ENCODE data around the gene LYL1. TPM values are rescaled to one million over a fixed set of nuclear protein-coding genes. Genes with fewer than 3 reads are reported as not detected.
A peak's percentile ranks its signal among the peaks of the same experiment; 100 is the strongest.

LYL1 gene
- total and polyA plus RNA-seq, 2 of the 13 experiments (the other 11 are each of a cell fraction or from before 2014, with no cell fraction given) = 0.75 to 0.92 TPM

- POLR2A ChIA-PET = interaction anchor here (1.2 to 2.7 kb wide), 8 partner anchors 8 to 182 kb away, joined by 3 to 13 read pairs (median 8); partner anchors contain the start of genes IER2, NACC1, RAD23A and STX10
- FAIRE-seq = no peak
- Histone ChIP-seq H3K36me3 (replicated peaks in 1 of 2; ENCODE audit: control insufficient read depth in 1 of 2, insufficient read depth in 2 of 2, low read length in 2 of 2) (peaks cover 4 to 29% of the 10 kb centered on the region in 2 experiments; a peak in 4 of 5 replicates), H3K79me2 (ENCODE audit: insufficient read depth, low read length) (peaks cover 67% of the 10 kb centered on the region), H4K20me1 (ENCODE audit: insufficient read depth, low read length) (peaks cover 4% of the 10 kb centered on the region), H2AFZ (ENCODE audit: low read length) (no peak overlapping the region), H3K27ac (ENCODE audit: extremely low read length, insufficient read depth, low read length) (peak overlapping the region; percentile 96), H3K9ac (ENCODE audit: insufficient read depth, low read depth, low read length) (peak overlapping the region; percentile 77), H3K4me1 (ENCODE audit: insufficient read depth, low read length) (peaks cover 38% of the 10 kb centered on the region), H3K4me2 (ENCODE audit: low read depth, low read length) (peak overlapping the region; percentile 69), H3K9me3 (ENCODE audit: low read length) (no peaks in the 10 kb centered on the region), H3K4me3 (replicated peaks in 1 of 3; ENCODE audit: insufficient read depth in 1 of 3, low read depth in 2 of 3, low read length in 3 of 3) (0 out of 6 replicates have a peak overlapping the region, but pooled peaks of 1 of the 3 experiments have one; percentile 3), H3K27me3 (ENCODE audit: control insufficient read depth in 1 of 2, insufficient read depth in 2 of 2, low read length in 2 of 2) (no peaks in the 10 kb centered on the region)
- BruUV-seq (replicated peaks) = no TSS peak
- in situ Hi-C loops (cut with HindIII; ENCODE audit: extremely low pct_ligation_motif_present, low pct_unique_long_range_greater_than_20kb) = no loop called here
- intact Hi-C loops (cut with micrococcal nuclease; ENCODE audit: unreplicated experiment) = no loop called here
- WGBS (ENCODE audit: low lambda C conversion rate) = 77% methylated on average over 4 of the region's 6 CpGs
- peak; percentile 22 for ATAC-seq
- TF ChIP-seq DNMT1 (CRISPR knock-in tag; IDR thresholded peaks at IDR 0.05) (0 out of 2 replicates have a peak, but pooled peaks have one; percentile 11), ZNF788 (CRISPR knock-in tag; IDR thresholded peaks at IDR 0.05; ENCODE audit: borderline replicate concordance) (no peak), KAT7 (CRISPR knock-in tag; IDR thresholded peaks at IDR 0.05; ENCODE audit: borderline replicate concordance) (0 out of 2 replicates have a peak, but pooled peaks have one; percentile 6)
- CTCF ChIA-PET (ENCODE audit: low intra/inter-chr PET ratio, low total read pairs) = no interaction called here
- no peak for DNase-seq (ENCODE audit: low spot score)
Measured at GRCh38 chr19:13127811-13128575, 25.3 kb upstream of the LYL1 start.

GRCh38 chr19:13127051-13127450 is 24.4 kb upstream of the LYL1 start:
- Histone ChIP-seq H3K4me3 (replicated peaks in 1 of 3; ENCODE audit: insufficient read depth in 1 of 3, low read depth in 2 of 3, low read length in 3 of 3) (no peak overlapping the region), H3K36me3 (replicated peaks in 1 of 2; ENCODE audit: control insufficient read depth in 1 of 2, insufficient read depth in 2 of 2, low read length in 2 of 2) (peaks cover 5 to 26% of the 10 kb centered on the region in 2 experiments; a peak in 4 of 5 replicates), H3K9ac (ENCODE audit: insufficient read depth, low read depth, low read length) (no peak overlapping the region), H2AFZ (ENCODE audit: low read length) (no peak overlapping the region), H3K79me2 (ENCODE audit: insufficient read depth, low read length) (peaks cover 69% of the 10 kb centered on the region), H3K4me2 (ENCODE audit: low read depth, low read length) (no peak overlapping the region), H3K4me1 (ENCODE audit: insufficient read depth, low read length) (peaks cover 40% of the 10 kb centered on the region), H4K20me1 (ENCODE audit: insufficient read depth, low read length) (peaks cover 4% of the 10 kb centered on the region), H3K27ac (ENCODE audit: extremely low read length, insufficient read depth, low read length) (peak overlapping the region; percentile 32), H3K27me3 (ENCODE audit: control insufficient read depth in 1 of 2, insufficient read depth in 2 of 2, low read length in 2 of 2) (no peaks in the 10 kb centered on the region), H3K9me3 (ENCODE audit: low read length) (no peaks in the 10 kb centered on the region)
- no TSS peak for BruUV-seq (replicated peaks)
- in situ Hi-C loops (cut with HindIII; ENCODE audit: extremely low pct_ligation_motif_present, low pct_unique_long_range_greater_than_20kb) = no loop called here
- 94% methylated on average over 9 of the region's 9 CpGs for WGBS (ENCODE audit: low lambda C conversion rate)
- FAIRE-seq (no peak), DNase-seq (ENCODE audit: low spot score) (no peak), ATAC-seq (no peak)
- ChIA-PET CTCF (ENCODE audit: low intra/inter-chr PET ratio, low total read pairs) (no interaction called here), POLR2A (interaction anchor here (2.2 to 2.7 kb wide), 2 partner anchors 23 to 25 kb away, joined by 10 to 13 read pairs; partner anchors contain the start of genes IER2 and STX10)
- intact Hi-C loops (cut with micrococcal nuclease; ENCODE audit: unreplicated experiment) = no loop called here
- TF ChIP-seq NKX3-1 (CRISPR knock-in tag; IDR thresholded peaks at IDR 0.05) (no peak), MBNL3 (CRISPR knock-in tag; conservative IDR thresholded peaks at IDR 0.05) (no peak), FOSL2 (CRISPR knock-in tag; IDR thresholded peaks at IDR 0.05) (no peak), RXRB (CRISPR knock-in tag; IDR thresholded peaks at IDR 0.05; ENCODE audit: borderline replicate concordance) (no peak), ZNF264 (CRISPR knock-in tag; IDR thresholded peaks at IDR 0.05) (no peak), ZNF18 (CRISPR knock-in tag; IDR thresholded peaks at IDR 0.05; ENCODE audit: insufficient replicate concordance) (no peak), CSRNP1 (CRISPR knock-in tag; IDR thresholded peaks at IDR 0.05) (no peak), GLMP (CRISPR knock-in tag; IDR thresholded peaks at IDR 0.05; ENCODE audit: borderline replicate concordance) (no peak), GATAD2A (CRISPR knock-in tag; IDR thresholded peaks at IDR 0.05) (no peak), ZNF841 (CRISPR knock-in tag; IDR thresholded peaks at IDR 0.05; ENCODE audit: borderline replicate concordance) (no peak)
